ENCODE results near the gene TAS2R46. TPM values are rescaled to one million over a fixed set of nuclear protein-coding genes. Genes with fewer than 3 reads are reported as not detected.

TAS2R46 gene
- total RNA-seq, 1 donor from 2014 or later: 0.40 TPM

DNA sequence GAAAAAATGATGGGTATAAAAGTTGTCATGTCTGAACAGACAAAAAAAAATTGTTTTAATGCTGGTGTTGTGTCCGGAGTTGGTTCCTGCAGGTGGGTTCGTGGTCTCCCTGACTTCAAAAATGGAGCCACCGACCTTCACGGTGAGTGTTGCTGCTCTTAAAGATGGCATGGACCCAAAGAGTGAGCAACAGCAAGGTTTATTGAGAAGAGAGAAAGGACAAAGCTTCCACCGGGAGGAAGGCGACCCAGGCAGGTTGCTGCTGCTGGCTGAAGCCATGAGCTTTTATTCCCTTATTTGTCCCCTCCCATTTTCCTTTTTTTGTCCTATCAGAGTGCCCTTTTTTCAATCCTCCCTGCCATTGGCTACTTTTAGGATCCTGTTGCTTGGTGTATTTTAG is 30.8 kb downstream of the TAS2R46 start, which contains the start of gene TAS2R31:
TSS of gene TAS2R31 (minus strand) at position 101 of the 400 bp plus-strand sequence. CDS start at position 29, 72 bp downstream.
- no peak for ATAC-seq

DNA sequence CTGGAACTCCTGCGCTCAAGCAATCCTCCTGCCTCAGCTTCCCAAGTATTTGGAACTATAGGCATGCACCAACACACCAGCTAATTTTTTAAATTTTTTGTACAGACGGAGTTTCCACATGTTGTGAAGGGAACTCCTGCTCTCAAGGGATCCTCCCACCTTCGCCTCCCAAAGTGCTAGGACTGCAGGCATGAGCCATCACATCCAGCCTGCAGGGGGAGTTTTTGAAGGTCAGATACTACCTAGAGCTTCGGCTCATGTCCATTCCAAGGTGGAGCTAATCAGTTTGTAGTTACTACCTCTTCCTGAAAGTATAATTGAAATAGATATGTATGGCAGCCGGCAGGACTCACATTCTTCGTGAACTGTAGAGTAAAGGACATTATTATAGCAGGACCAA is 36.0 kb downstream of the TAS2R46 start:
- ATAC-seq: no peak

- ATAC-seq: no peak
These were observed 38.7 kb downstream of the TAS2R46 start for GRCh38 chr12:11023387-11023786.

DNA sequence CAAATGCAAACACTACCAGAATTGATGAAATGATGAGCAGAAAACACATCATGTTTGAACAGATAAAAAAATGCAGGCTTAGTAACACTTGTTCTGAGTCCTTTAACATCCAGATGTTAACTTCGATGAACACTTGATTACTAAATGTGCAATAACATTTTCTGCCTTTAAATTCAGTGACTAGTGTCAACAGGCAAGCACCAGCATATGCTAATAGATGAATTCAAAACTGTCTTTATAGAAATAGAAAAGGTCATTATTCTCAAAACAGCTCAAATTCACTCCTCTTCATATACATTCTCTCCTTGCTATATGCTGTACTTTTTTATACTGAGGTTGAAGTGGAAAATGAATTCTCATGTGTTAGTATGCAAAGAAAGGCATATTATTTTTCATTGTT is 39.6 kb downstream of the TAS2R46 start, which contains the start of gene TAS2R19:
TSS of gene TAS2R19 (minus strand) at position 101 of the 400 bp plus-strand sequence. CDS start at position 52, 49 bp downstream.
- ATAC-seq: no peak

GRCh38 chr12:11016937-11017336 is 45.2 kb downstream of the TAS2R46 start:
- no peak for ATAC-seq

- ATAC-seq: no peak
These were observed 46.2 kb downstream of the TAS2R46 start for GRCh38 chr12:11015775-11016430.

GRCh38 chr12:11014234-11014633 is 47.9 kb downstream of the TAS2R46 start:
- ATAC-seq: no peak

Other genes starting within 250 kb of the TAS2R46 start
- 0.16 TPM for gene TAS2R10, start 235.9 kb downstream of the TAS2R46 start, total RNA-seq
- 0.64 TPM for gene PRR4, start 212.8 kb downstream of the TAS2R46 start, total RNA-seq
- 7.5 TPM for gene PRH1, start 178.0 kb downstream of the TAS2R46 start, total RNA-seq
- gene TAS2R13, start 152.7 kb downstream of the TAS2R46 start, total RNA-seq: 0.44 TPM
- not detected for gene PRH2, start 133.1 kb downstream of the TAS2R46 start, total RNA-seq
- 0.80 TPM for gene TAS2R14, start 123.0 kb downstream of the TAS2R46 start, total RNA-seq
- gene TAS2R50, start 75.4 kb downstream of the TAS2R46 start, total RNA-seq: 0.68 TPM
- gene TAS2R20, start 64.0 kb downstream of the TAS2R46 start, total RNA-seq: 0.96 TPM
- gene TAS2R19, start 39.7 kb downstream of the TAS2R46 start, total RNA-seq: 1.2 TPM
- 0.92 TPM for gene TAS2R31, start 30.9 kb downstream of the TAS2R46 start, total RNA-seq
- gene TAS2R43, start 30.0 kb upstream of the TAS2R46 start, total RNA-seq: 0.84 TPM
- 1.1 TPM for gene TAS2R30, start 72.3 kb upstream of the TAS2R46 start, total RNA-seq
- gene SMIM10L1, start 108.9 kb upstream of the TAS2R46 start, total RNA-seq: 4.0 TPM
- gene TAS2R42, start 124.6 kb upstream of the TAS2R46 start, total RNA-seq: not detected
- gene PRB3, start 207.4 kb upstream of the TAS2R46 start, total RNA-seq: not detected
- gene PRB4, start 248.1 kb upstream of the TAS2R46 start, total RNA-seq: not detected

Measured in esophagus mucosa (tissue), 1 donor.